Measurements from ENCODE around the gene SLC2A5.

SLC2A5 gene

GRCh38 chr1:9093091-9093490 lies 23.7 kb upstream of the SLC2A5 start:
- DNase-seq (ENCODE audit: extremely low read depth in 1 of 2, low read depth in 1 of 2) = no peak

GRCh38 chr1:9088807-9089206 lies 19.4 kb upstream of the SLC2A5 start:
- no peak for DNase-seq (ENCODE audit: extremely low read depth in 1 of 2, low read depth in 1 of 2)

GRCh38 chr1:9087411-9088125 lies 18.1 kb upstream of the SLC2A5 start:
- DNase-seq (ENCODE audit: extremely low read depth in 1 of 2, low read depth in 1 of 2) = no peak

GRCh38 chr1:9086796-9087195 lies 17.4 kb upstream of the SLC2A5 start:
- no peak for DNase-seq (ENCODE audit: extremely low read depth in 1 of 2, low read depth in 1 of 2)

- DNase-seq (ENCODE audit: extremely low read depth in 1 of 2, low read depth in 1 of 2) = no peak
Observed at GRCh38 chr1:9086045-9086444, 16.6 kb upstream of the SLC2A5 start.

- DNase-seq (ENCODE audit: extremely low read depth in 1 of 2, low read depth in 1 of 2) = no peak
Observed at GRCh38 chr1:9085306-9085940, 16.0 kb upstream of the SLC2A5 start.

- DNase-seq (ENCODE audit: extremely low read depth in 1 of 2, low read depth in 1 of 2) = no peak
Observed at GRCh38 chr1:9084906-9085305, 15.5 kb upstream of the SLC2A5 start.

GRCh38 chr1:9081473-9081872 lies 12.0 kb upstream of the SLC2A5 start:
- DNase-seq (ENCODE audit: extremely low read depth in 1 of 2, low read depth in 1 of 2) = no peak

GRCh38 chr1:9080705-9081291 lies 11.4 kb upstream of the SLC2A5 start:
- DNase-seq (ENCODE audit: extremely low read depth in 1 of 2, low read depth in 1 of 2) = no peak

GRCh38 chr1:9079988-9080704 lies 10.7 kb upstream of the SLC2A5 start:
- no peak for DNase-seq (ENCODE audit: extremely low read depth in 1 of 2, low read depth in 1 of 2)

- DNase-seq (ENCODE audit: extremely low read depth in 1 of 2, low read depth in 1 of 2) = no peak
Observed at GRCh38 chr1:9078752-9079500, 9.5 kb upstream of the SLC2A5 start.

GRCh38 chr1:9078015-9078751 lies 8.7 kb upstream of the SLC2A5 start:
- DNase-seq (ENCODE audit: extremely low read depth in 1 of 2, low read depth in 1 of 2) = no peak

GRCh38 chr1:9075022-9075421 lies 5.6 kb upstream of the SLC2A5 start:
- DNase-seq (ENCODE audit: extremely low read depth in 1 of 2, low read depth in 1 of 2) = no peak

- no peak for DNase-seq (ENCODE audit: extremely low read depth in 1 of 2, low read depth in 1 of 2)
Observed at GRCh38 chr1:9073143-9073542, 3.7 kb upstream of the SLC2A5 start.

- DNase-seq (ENCODE audit: extremely low read depth in 1 of 2, low read depth in 1 of 2) = no peak
Observed at GRCh38 chr1:9071554-9072235, 2.3 kb upstream of the SLC2A5 start.

- DNase-seq (ENCODE audit: extremely low read depth in 1 of 2, low read depth in 1 of 2) = no peak
Observed at GRCh38 chr1:9070486-9070885, 1.1 kb upstream of the SLC2A5 start.

GRCh38 chr1:9068981-9069325 lies 482 bp downstream of the SLC2A5 start:
- no peak for DNase-seq (ENCODE audit: extremely low read depth in 1 of 2, low read depth in 1 of 2)

GRCh38 chr1:9066945-9067807 lies 2.3 kb downstream of the SLC2A5 start:
- no peak for DNase-seq (ENCODE audit: extremely low read depth in 1 of 2, low read depth in 1 of 2)

- DNase-seq (ENCODE audit: extremely low read depth in 1 of 2, low read depth in 1 of 2) = no peak
Observed at GRCh38 chr1:9065213-9065751, 4.2 kb downstream of the SLC2A5 start.

Data from activated CD8-positive, alpha-beta memory T cell treated with anti-CD3 and anti-CD28 coated beads for 1 hour (primary cell).